DMS53 treated with DMSO at 0.1 percent for 48 hours (cell line): ENCODE data around the gene APH1B.

ENCODE experiments used
- DNase-seq: peaks from one replicate; lab custom pipeline; 2025; ENCODE audit not compliant: unreplicated experiment; lab: John Stamatoyannopoulos, UW

Gene APH1B

GRCh38 chr15:63251701-63252100 lies 25.7 kb upstream of the APH1B start:
- DNase-seq: no peak

GRCh38 chr15:63252292-63252691 lies 25.1 kb upstream of the APH1B start:
- no peak for DNase-seq

GRCh38 chr15:63254991-63255390 lies 22.4 kb upstream of the APH1B start:
- no peak for DNase-seq

- no peak for DNase-seq
Observed at GRCh38 chr15:63255489-63255990, 21.9 kb upstream of the APH1B start.

GRCh38 chr15:63256433-63257274 lies 20.8 kb upstream of the APH1B start:
- no peak for DNase-seq

GRCh38 chr15:63258658-63259057 lies 18.7 kb upstream of the APH1B start:
- DNase-seq: no peak

- no peak for DNase-seq
Observed at GRCh38 chr15:63260791-63261190, 16.6 kb upstream of the APH1B start.

- no peak for DNase-seq
Observed at GRCh38 chr15:63261311-63261710, 16.1 kb upstream of the APH1B start.

GRCh38 chr15:63263519-63263918 lies 13.9 kb upstream of the APH1B start:
- DNase-seq: no peak

- no peak for DNase-seq
Observed at GRCh38 chr15:63264688-63265293, 12.6 kb upstream of the APH1B start.

- no peak for DNase-seq
Observed at GRCh38 chr15:63274427-63274826, 3.0 kb upstream of the APH1B start.

- no peak for DNase-seq
Observed at GRCh38 chr15:63276342-63277037, 915 bp upstream of the APH1B start.

- DNase-seq: no peak
Observed at GRCh38 chr15:63277893-63278456, 570 bp downstream of the APH1B start.

- no peak for DNase-seq
Observed at GRCh38 chr15:63283126-63283525, 5.7 kb downstream of the APH1B start.

GRCh38 chr15:63284335-63284734 lies 6.9 kb downstream of the APH1B start:
- no peak for DNase-seq

GRCh38 chr15:63287109-63287508 lies 9.7 kb downstream of the APH1B start:
- DNase-seq: no peak

GRCh38 chr15:63288342-63288741 lies 10.9 kb downstream of the APH1B start:
- DNase-seq: no peak

- DNase-seq: peak; percentile 14
Observed at GRCh38 chr15:63288778-63289378, 11.5 kb downstream of the APH1B start.

- DNase-seq: no peak
Observed at GRCh38 chr15:63291507-63291906, 14.1 kb downstream of the APH1B start.

- DNase-seq: no peak
Observed at GRCh38 chr15:63292241-63292640, 14.8 kb downstream of the APH1B start.

- DNase-seq: no peak
Observed at GRCh38 chr15:63292771-63293170, 15.4 kb downstream of the APH1B start.
